Stimulated activated CD4-positive, alpha-beta T cell treated with anti-CD3 and anti-CD28 coated beads, Interleukin-1b, Interleukin-23, amount 100 ng/mL, for 1 hour (primary cell): Measurements from ENCODE around the gene PIP5K1B.
A peak's percentile ranks its signal among the peaks of the same experiment; 100 is the strongest.
"Not testable (repeated sequence)": the region's sequence is repeated elsewhere in the genome, so short reads cannot be mapped to it uniquely, and the experiment has no call there.

Source experiments
- DNase-seq, 2 donors: peaks; one replicate each; pipeline ENCODE4 v3.0.0-alpha.2; 2020; ENCODE audit warnings: low read depth in 2 of 2

The PIP5K1B gene

GRCh38 chr9:69028754-69029153, 323.7 kb downstream of the PIP5K1B start:
- no peak for DNase-seq

- no peak for DNase-seq
Observed at GRCh38 chr9:69029535-69029934, 324.5 kb downstream of the PIP5K1B start.

- no peak for DNase-seq
Observed at GRCh38 chr9:69030851-69031645, 326.0 kb downstream of the PIP5K1B start.

- no peak for DNase-seq
Observed at GRCh38 chr9:69034071-69034470, 329.0 kb downstream of the PIP5K1B start.

GRCh38 chr9:69035438-69036308, 330.6 kb downstream of the PIP5K1B start, which contains the start of gene FXN:
Gene FXN (plus strand): TSS chr9:69035752. CDS start chr9:69035783, 31 bp downstream.
- DNase-seq = peak; percentile 44 to 77

- DNase-seq = no peak
Observed at GRCh38 chr9:69036309-69036708, 331.3 kb downstream of the PIP5K1B start.

- no peak for DNase-seq
Observed at GRCh38 chr9:69036799-69037198, 331.8 kb downstream of the PIP5K1B start.

GRCh38 chr9:69040646-69041045, 335.6 kb downstream of the PIP5K1B start:
- no peak for DNase-seq

GRCh38 chr9:69044240-69045219, 339.5 kb downstream of the PIP5K1B start:
- no peak for DNase-seq

- no peak for DNase-seq
Observed at GRCh38 chr9:69045821-69046220, 340.8 kb downstream of the PIP5K1B start.

GRCh38 chr9:69046723-69047122, 341.7 kb downstream of the PIP5K1B start:
- DNase-seq = no peak

GRCh38 chr9:69047371-69047770, 342.3 kb downstream of the PIP5K1B start:
- no peak for DNase-seq

- DNase-seq = no peak
Observed at GRCh38 chr9:69049094-69049493, 344.1 kb downstream of the PIP5K1B start.

- DNase-seq = not testable (repeated sequence)
Observed at GRCh38 chr9:69050936-69051335, 345.9 kb downstream of the PIP5K1B start.

- DNase-seq = no peak
Observed at GRCh38 chr9:69054989-69055388, 349.9 kb downstream of the PIP5K1B start.

- DNase-seq = no peak
Observed at GRCh38 chr9:69056191-69056815, 351.3 kb downstream of the PIP5K1B start.

- DNase-seq = no peak
Observed at GRCh38 chr9:69058101-69058500, 353.1 kb downstream of the PIP5K1B start.
